ENCODE data around the gene RPN2. TPM values are rescaled to one million over a fixed set of nuclear protein-coding genes. Genes with fewer than 3 reads are reported as not detected.

RPN2 gene
- total RNA-seq, 2 donors from 2014 or later: 154 to 269 TPM

DNA sequence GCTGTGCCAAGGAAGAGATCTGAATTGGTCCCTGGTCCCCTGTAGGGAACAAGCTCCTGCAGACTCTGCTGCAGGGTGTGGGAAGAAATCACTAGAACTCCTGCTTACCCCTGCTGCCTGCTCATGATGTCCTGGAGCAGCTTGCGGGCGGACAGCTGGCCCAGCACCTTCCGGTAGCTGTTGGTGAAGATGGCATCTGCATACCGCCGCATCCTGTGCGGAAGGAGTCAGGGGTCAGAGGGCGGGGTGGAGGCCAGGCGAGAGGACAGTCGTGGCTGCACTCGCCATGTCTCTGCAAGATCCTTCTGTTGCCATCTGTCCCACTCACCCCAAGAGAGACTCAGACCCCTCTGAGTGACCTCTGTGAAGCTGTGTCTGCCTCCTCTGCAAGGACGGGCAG is 77.2 kb downstream of the RPN2 start:
- Histone ChIP-seq H3K4me3 (no peak overlapping the region), H3K36me3 (no peaks in the 10 kb centered on the region), H3K9ac (ENCODE audit: low read depth in 2 of 2, low read length in 2 of 2) (no peak overlapping the region), H3K9me3 (no peaks in the 10 kb centered on the region), H3K27ac (no peak overlapping the region), H3K27me3 (no peaks in the 10 kb centered on the region), H3K4me1 (no peaks in the 10 kb centered on the region)
- intact Hi-C loops (cut with DNase I): no loop called here
- DNase-seq: no peak
- TF ChIP-seq CTCF (IDR thresholded peaks at IDR 0.05): no peak

DNA sequence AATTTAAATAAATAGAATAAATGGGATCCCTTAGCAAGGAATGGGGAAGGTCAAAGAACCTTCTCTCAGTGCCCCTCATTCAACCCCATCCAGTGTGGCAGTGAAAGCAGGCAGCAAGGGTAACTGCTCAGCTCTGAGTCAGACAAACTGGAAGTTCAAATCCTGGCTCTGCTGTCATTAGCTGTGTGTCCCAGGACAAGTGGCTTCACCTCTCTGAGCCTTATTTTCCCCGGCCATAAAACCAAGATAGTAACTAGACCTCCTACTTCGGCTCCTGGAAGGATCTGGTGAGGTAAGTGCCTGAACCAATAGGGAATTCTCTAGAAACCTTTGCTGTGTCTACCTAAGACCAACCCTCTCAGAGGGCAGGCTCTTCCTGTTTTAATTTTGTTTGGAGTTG is 78.4 kb downstream of the RPN2 start:
- no peak for TF ChIP-seq CTCF (IDR thresholded peaks at IDR 0.05)
- H3K36me3 ChIP-seq: no peaks in the 10 kb centered on the region
- H3K27ac ChIP-seq: no peak overlapping the region
- no peak overlapping the region for H3K9ac ChIP-seq (ENCODE audit: low read depth in 2 of 2, low read length in 2 of 2)
- DNase-seq: no peak
- no peaks in the 10 kb centered on the region for H3K4me1 ChIP-seq
- no peaks in the 10 kb centered on the region for H3K9me3 ChIP-seq
- intact Hi-C loops (cut with DNase I): no loop called here
- H3K4me3 ChIP-seq: no peak overlapping the region
- H3K27me3 ChIP-seq: no peaks in the 10 kb centered on the region

GRCh38 chr20:37257988-37258387 is 78.9 kb downstream of the RPN2 start:
- no peaks in the 10 kb centered on the region for H3K36me3 ChIP-seq
- no peaks in the 10 kb centered on the region for H3K27me3 ChIP-seq
- no peak for TF ChIP-seq CTCF (IDR thresholded peaks at IDR 0.05)
- H3K9ac ChIP-seq (ENCODE audit: low read depth in 2 of 2, low read length in 2 of 2): no peak overlapping the region
- intact Hi-C loops (cut with DNase I): no loop called here
- H3K4me1 ChIP-seq: no peaks in the 10 kb centered on the region
- no peaks in the 10 kb centered on the region for H3K9me3 ChIP-seq
- DNase-seq: no peak
- no peak overlapping the region for H3K27ac ChIP-seq
- no peak overlapping the region for H3K4me3 ChIP-seq

GRCh38 chr20:37259031-37259430 is 79.9 kb downstream of the RPN2 start:
- no peaks in the 10 kb centered on the region for H3K4me1 ChIP-seq
- H3K9me3 ChIP-seq: no peaks in the 10 kb centered on the region
- no peaks in the 10 kb centered on the region for H3K27me3 ChIP-seq
- DNase-seq: no peak
- H3K36me3 ChIP-seq: no peaks in the 10 kb centered on the region
- intact Hi-C loops (cut with DNase I): no loop called here
- no peak overlapping the region for H3K4me3 ChIP-seq
- no peak overlapping the region for H3K9ac ChIP-seq (ENCODE audit: low read depth in 2 of 2, low read length in 2 of 2)
- H3K27ac ChIP-seq: no peak overlapping the region
- no peak for TF ChIP-seq CTCF (IDR thresholded peaks at IDR 0.05)

DNA sequence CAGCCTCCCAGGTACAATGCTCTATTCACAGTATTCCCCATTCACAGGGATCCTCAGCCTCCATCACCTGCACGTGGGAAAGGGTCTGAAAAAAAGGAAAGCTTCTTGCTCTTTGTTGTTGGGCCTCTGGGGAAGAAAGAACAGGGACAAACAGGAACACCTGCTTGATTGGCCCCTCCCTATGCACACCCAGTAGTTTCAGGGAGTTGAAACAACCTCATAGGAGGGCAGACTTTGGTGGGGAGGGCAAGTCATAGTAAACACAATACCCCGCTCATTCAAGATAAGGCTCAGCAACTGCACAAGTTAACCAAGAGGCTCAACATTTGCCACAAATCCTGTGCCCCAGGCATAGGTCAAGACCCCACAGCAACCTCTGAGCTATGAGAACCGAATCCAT is 80.7 kb downstream of the RPN2 start:
- TF ChIP-seq CTCF (IDR thresholded peaks at IDR 0.05): no peak
- intact Hi-C loops (cut with DNase I): loop anchor here (10.0 kb wide), 1 partner anchor 65 kb away; no protein-coding TSS in a partner anchor

DNA sequence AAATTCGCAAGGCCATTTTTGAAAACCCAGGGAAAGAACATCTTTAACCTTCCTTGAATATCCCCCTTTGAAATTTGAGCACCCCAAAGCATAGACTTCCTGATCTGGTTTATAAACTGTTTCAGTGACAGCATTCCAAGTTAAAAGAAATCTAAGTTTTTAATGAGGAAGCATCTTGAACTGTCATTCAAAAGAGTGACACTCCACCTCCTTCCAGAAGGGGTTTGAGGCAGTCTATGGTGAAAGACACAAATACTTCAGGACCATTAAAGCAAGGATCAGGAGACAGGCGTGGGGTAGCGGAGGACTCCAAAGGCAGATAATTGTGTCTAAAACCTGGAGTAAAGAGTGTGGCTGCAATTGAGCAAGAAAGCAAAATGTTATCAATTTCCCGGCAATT is 81.8 kb downstream of the RPN2 start:
- no peaks in the 10 kb centered on the region for H3K27me3 ChIP-seq
- no peak overlapping the region for H3K27ac ChIP-seq
- no peak overlapping the region for H3K4me3 ChIP-seq
- no peaks in the 10 kb centered on the region for H3K36me3 ChIP-seq
- H3K9ac ChIP-seq (ENCODE audit: low read depth in 2 of 2, low read length in 2 of 2): no peak overlapping the region
- DNase-seq: no peak
- no peak for TF ChIP-seq CTCF (IDR thresholded peaks at IDR 0.05)
- no peaks in the 10 kb centered on the region for H3K4me1 ChIP-seq
- no peaks in the 10 kb centered on the region for H3K9me3 ChIP-seq
- intact Hi-C loops (cut with DNase I): loop anchor here (10.0 kb wide), 1 partner anchor 66 kb away; no protein-coding TSS in a partner anchor

More for the DNA sequence above, 80.7 kb downstream of the RPN2 start:
- no peaks in the 10 kb centered on the region for H3K36me3 ChIP-seq
- H3K9ac ChIP-seq (ENCODE audit: low read depth in 2 of 2, low read length in 2 of 2): no peak overlapping the region
- H3K27me3 ChIP-seq: no peaks in the 10 kb centered on the region
- H3K4me1 ChIP-seq: no peaks in the 10 kb centered on the region
- DNase-seq: no peak
- H3K9me3 ChIP-seq: no peaks in the 10 kb centered on the region
- H3K4me3 ChIP-seq: no peak overlapping the region
- no peak overlapping the region for H3K27ac ChIP-seq
